ENCODE data around the gene TNN. TPM values are rescaled to one million over a fixed set of nuclear protein-coding genes. Genes with fewer than 3 reads are reported as not detected.

The TNN gene

Small RNAs within 50 kb of the gene (small RNA-seq; reads per million reads assigned to genes)
- gene RF00019 (ENCODE audit: low read depth), result not detected
